Nucleus accumbens (tissue), 56 donors: ENCODE results near the gene FNIP2.
A peak's percentile ranks its signal among the peaks of the same experiment; 100 is the strongest.

Source experiments
- DNase-seq, 56 donors: peaks; one replicate each; lab custom pipeline; 2025; lab: John Stamatoyannopoulos, UW

Gene FNIP2

GRCh38 chr4:158760866-158761265 lies 8.0 kb upstream of the FNIP2 start:
- DNase-seq, result no peak

GRCh38 chr4:158762553-158762952 lies 6.3 kb upstream of the FNIP2 start:
- no peak for DNase-seq

GRCh38 chr4:158763462-158763861 lies 5.4 kb upstream of the FNIP2 start:
- DNase-seq, result no peak

GRCh38 chr4:158766434-158767044 lies 2.3 kb upstream of the FNIP2 start:
- no peak for DNase-seq

- no peak for DNase-seq
Measured at GRCh38 chr4:158767451-158767850, 1.4 kb upstream of the FNIP2 start.

- peak in 48 of 56 donors; percentile 4 to 76 (median 50) for DNase-seq
Measured at GRCh38 chr4:158769175-158769921, 522 bp downstream of the FNIP2 start.

GRCh38 chr4:158770671-158771070 lies 1.8 kb downstream of the FNIP2 start:
- DNase-seq, result no peak

GRCh38 chr4:158771776-158772175 lies 3.0 kb downstream of the FNIP2 start:
- DNase-seq, result no peak

- DNase-seq, result peak in 47 of 56 donors; percentile 3 to 79 (median 50)
Measured at GRCh38 chr4:158775091-158775651, 6.3 kb downstream of the FNIP2 start.

- no peak for DNase-seq
Measured at GRCh38 chr4:158776106-158776505, 7.3 kb downstream of the FNIP2 start.

DNA sequence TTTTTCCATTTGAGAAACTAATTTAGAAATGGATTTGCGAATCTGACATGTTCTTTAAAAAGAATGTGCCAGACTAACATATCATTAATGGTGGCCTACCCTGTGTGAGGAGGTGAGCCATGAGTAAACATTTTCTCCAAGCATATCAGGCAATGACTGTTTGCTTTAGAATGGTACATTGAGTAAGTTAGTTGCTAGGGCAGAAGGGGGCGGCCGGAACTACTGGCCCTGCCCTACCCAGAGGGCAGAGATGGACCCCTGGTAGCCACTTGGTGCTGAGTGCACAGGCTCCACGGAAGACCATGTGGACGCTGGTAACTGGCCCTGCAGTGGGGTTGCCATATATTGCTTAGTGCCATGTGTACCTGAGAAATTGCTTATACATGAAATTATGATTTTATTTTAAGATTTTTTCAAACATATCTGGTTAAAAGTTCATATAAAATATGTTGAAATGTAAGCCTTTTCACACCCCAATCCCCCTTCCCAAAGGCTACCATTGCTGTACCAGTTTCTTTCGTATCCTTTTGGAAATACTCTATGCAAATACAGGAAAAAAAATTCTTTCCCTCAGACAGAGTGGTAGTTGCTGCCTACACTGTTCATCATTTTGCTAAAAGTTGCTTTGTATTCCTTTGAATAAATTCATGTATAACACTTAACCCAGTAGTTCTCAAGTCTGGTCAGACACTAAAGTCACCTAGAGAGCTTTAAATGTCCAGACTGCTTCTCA lies 8.8 kb downstream of the FNIP2 start:
- no peak for DNase-seq

- no peak for DNase-seq
Measured at GRCh38 chr4:158778156-158778711, 9.4 kb downstream of the FNIP2 start.

DNA sequence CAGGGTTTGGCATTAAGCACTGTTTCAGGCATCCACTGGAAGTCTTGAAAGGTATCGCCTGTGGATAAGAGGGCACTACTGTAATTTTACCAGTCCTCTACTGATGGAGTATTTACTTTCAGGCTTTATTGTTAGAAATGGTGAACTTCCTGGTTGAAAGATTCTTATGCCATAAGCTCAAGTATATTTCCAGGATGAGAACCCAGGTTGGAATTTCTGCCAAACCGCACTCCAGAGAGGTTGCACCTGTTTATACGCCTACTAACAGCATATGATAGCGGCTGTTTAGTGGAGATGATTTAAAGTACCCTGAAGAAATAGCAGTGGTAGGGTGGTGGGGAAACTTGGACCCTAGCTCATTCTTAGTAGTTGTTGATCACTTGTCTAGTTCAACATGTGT lies 9.9 kb downstream of the FNIP2 start:
- DNase-seq, result no peak

- no peak for DNase-seq
Measured at GRCh38 chr4:158781963-158782362, 13.1 kb downstream of the FNIP2 start.

DNA sequence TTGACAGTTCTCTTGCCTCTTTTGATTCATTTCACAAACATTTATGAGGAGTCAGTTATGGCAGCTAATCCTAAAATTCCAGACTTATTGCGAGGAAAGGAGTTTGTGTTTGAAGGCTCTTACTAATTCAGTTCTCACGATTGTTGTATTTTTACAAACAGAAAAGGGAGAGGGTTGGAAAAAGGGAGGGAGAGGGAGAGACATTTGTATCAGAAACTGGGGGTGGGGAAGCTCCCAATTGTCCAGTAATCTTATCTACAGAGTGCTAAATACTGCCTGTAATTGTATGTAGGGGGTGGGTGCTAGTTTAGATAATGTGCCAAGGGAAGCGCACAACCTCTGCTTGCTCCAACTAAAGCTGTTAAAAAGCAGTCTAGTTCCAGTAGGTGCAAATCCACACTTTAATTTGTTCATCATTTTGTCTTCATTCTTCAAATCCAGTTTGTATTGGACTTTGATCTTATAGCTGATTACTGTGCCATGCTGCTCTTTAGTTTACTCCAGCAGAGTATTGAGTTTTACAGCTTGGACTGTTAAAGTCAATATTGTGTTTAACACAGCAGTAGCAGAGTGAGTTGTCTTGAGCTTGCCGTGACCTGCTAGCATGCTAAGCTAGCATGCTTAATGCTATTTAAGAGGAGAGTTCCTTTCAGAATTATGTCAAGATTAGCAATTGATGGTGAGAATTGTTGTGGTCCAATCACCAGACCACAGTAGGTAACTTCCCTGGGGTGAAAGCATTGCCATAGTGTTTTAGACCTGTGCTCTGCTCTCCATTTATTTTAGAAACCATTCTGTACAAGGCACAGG lies 13.9 kb downstream of the FNIP2 start:
- no peak for DNase-seq

GRCh38 chr4:158783785-158784184 lies 15.0 kb downstream of the FNIP2 start:
- DNase-seq, result no peak

DNA sequence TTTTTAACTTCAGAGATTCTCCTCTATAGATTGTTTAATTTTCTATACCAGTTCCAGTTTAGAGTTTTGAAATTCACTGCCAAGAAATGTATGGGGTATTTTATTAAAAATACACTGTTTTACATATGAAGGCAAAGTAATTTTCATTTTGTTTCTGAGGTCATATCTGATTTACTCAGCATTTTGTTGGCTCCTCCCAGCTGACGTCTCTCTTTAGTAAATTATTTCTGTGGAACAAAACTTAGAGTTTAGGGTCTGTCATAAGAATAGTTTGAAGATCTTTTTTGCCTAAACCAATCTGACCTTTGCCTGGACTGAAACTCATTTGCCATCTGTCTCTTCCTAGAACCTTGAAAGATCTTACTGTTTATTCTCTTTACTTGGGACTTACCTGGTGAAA lies 16.9 kb downstream of the FNIP2 start:
- no peak for DNase-seq

- DNase-seq, result no peak
Measured at GRCh38 chr4:158786121-158786601, 17.3 kb downstream of the FNIP2 start.

- no peak for DNase-seq
Measured at GRCh38 chr4:158786955-158787354, 18.1 kb downstream of the FNIP2 start.
